Lung (tissue), 12 donors: ENCODE results near the gene IL13. TPM values are rescaled to one million over a fixed set of nuclear protein-coding genes. Genes with fewer than 3 reads are reported as not detected.

Experiments
- ATAC-seq: fragments of 200-7000 bp; cut with Tn5 transposase; one replicate; pipeline ENCODE4 v1.9.1; 2020; ENCODE audit warnings: moderate number of reproducible peaks; ENCODE audit not compliant: insufficient read depth, low FRiP score
- DNase-seq, 3 donors: peaks; one replicate each; pipeline ENCODE4 v3.0.0-alpha.2; 2013 to 2017
- H3K27ac ChIP-seq, 2 donors: one replicate each; pipeline ENCODE4 v1.5.1; 2013; ENCODE audit warnings: mild to moderate bottlenecking in 2 of 2, moderate library complexity in 2 of 2, control low read depth in 1 of 2, inconsistent platforms in 1 of 2, low read depth in 1 of 2, low read length in 1 of 2
- H3K27me3 ChIP-seq, 3 donors: one replicate each; pipeline ENCODE4 v1.5.1; 2013; ENCODE audit warnings: low read length in 2 of 3; ENCODE audit not compliant: control insufficient read depth in 3 of 3, insufficient read depth in 3 of 3
- H3K36me3 ChIP-seq, 4 donors: one replicate each; pipeline ENCODE4 v1.5.1; 2013; ENCODE audit warnings: low read length in 4 of 4, mild to moderate bottlenecking in 1 of 4, moderate library complexity in 1 of 4; ENCODE audit not compliant: control insufficient read depth in 4 of 4, insufficient read depth in 4 of 4
- H3K4me1 ChIP-seq, 5 donors: one replicate each; pipeline ENCODE4 v1.5.1; 2013; ENCODE audit warnings: low read length in 5 of 5, mild to moderate bottlenecking in 2 of 5, moderate library complexity in 1 of 5; ENCODE audit not compliant: control insufficient read depth in 5 of 5, insufficient read depth in 5 of 5
- H3K4me3 ChIP-seq: one replicate; pipeline ENCODE4 v1.5.1; 2013; ENCODE audit warnings: mild to moderate bottlenecking, control low read depth, moderate library complexity
- H3K9ac ChIP-seq, 2 donors: one replicate each; pipeline ENCODE4 v1.5.1; 2013; ENCODE audit warnings: low read length in 2 of 2, control low read depth in 1 of 2; ENCODE audit not compliant: insufficient read depth in 1 of 2
- H3K9me3 ChIP-seq, 4 donors: one replicate each; pipeline ENCODE4 v1.5.1; 2013; ENCODE audit warnings: low read length in 3 of 4, mild to moderate bottlenecking in 1 of 4, moderate library complexity in 1 of 4; ENCODE audit not compliant: control insufficient read depth in 4 of 4, insufficient read depth in 3 of 4
- CTCF ChIP-seq: IDR thresholded peaks from 2 replicates; pipeline ENCODE4 v1.5.1; 2012; ENCODE audit warnings: mild to moderate bottlenecking; ENCODE audit errors: control extremely low read depth, extremely low read depth
- WGBS, 2 donors: extraction: QIAGEN DNeasy Blood & Tissue Kit; methylation state at CpG; one replicate each; pipeline ENCODE4 v1.1.7; 2013; 5-methylcytosine and 5-hydroxymethylcytosine counted together
- polyA plus RNA-seq, 2 donors: library from polyadenylated mRNA; stranded (reverse); fragments of 200-250 nt; gene quantifications; one replicate each; pipeline ENCODE4 v1.2.1, GENCODE V29; 2013
- total RNA-seq, 2 donors: library from RNA; depleted of rRNA in 1 of 2; stranded (reverse); fragments of >200 nt in 1 of 2; gene quantifications; one replicate each; pipeline ENCODE4 v1.2.1, GENCODE V29; 2014 to 2021
- donor health status: control.
- donor health status: control.
- donor health status: Bipolar disorder and iron deficiency.
- donor health status: healthy.
- donor health status: DM: yes; HTN: yes; CAD: no.

IL13 gene
- total and polyA plus RNA-seq, 4 donors: 0.14 TPM; not detected in 3

- no peak for TF ChIP-seq CTCF
- H3K27me3 ChIP-seq: no peaks in the 10 kb centered on the region
- peak overlapping the region in 1 of 2 donors; percentile 30 for H3K27ac ChIP-seq
- DNase-seq (no peak), ATAC-seq (no peak)
- H3K9ac ChIP-seq: no peak overlapping the region
- peaks cover 0 to 2% (median 0%) of the 10 kb centered on the region in 5 donors for H3K4me1 ChIP-seq
- no peaks in the 10 kb centered on the region for H3K9me3 ChIP-seq
- H3K4me3 ChIP-seq: no peak overlapping the region
- WGBS, 2 donors: 85 to 92% methylated on average over 15 of the region's 15 CpGs
- no peaks in the 10 kb centered on the region for H3K36me3 ChIP-seq
These were observed 21.9 kb downstream of the IL13 start for GRCh38 chr5:132679717-132680380.

- 80 to 95% methylated on average over 8 of the region's 8 CpGs for WGBS, 2 donors
- H3K9me3 ChIP-seq: no peaks in the 10 kb centered on the region
- H3K36me3 ChIP-seq: no peaks in the 10 kb centered on the region
- no peak for TF ChIP-seq CTCF
- H3K27ac ChIP-seq: no peak overlapping the region
- H3K9ac ChIP-seq: no peak overlapping the region
- ATAC-seq (no peak), DNase-seq (no peak)
- no peaks in the 10 kb centered on the region for H3K4me1 ChIP-seq
- H3K4me3 ChIP-seq: no peak overlapping the region
- no peaks in the 10 kb centered on the region for H3K27me3 ChIP-seq
These were observed 23.0 kb downstream of the IL13 start for GRCh38 chr5:132680780-132681475.

GRCh38 chr5:132681476-132681831 is 23.5 kb downstream of the IL13 start:
- WGBS, 2 donors: 89 to 96% methylated on average over 2 of the region's 2 CpGs
- Histone ChIP-seq H3K4me1 (no peaks in the 10 kb centered on the region), H3K9ac (no peak overlapping the region), H3K9me3 (no peaks in the 10 kb centered on the region), H3K4me3 (no peak overlapping the region), H3K27ac (no peak overlapping the region), H3K27me3 (no peaks in the 10 kb centered on the region), H3K36me3 (no peaks in the 10 kb centered on the region)
- TF ChIP-seq CTCF: no peak
- DNase-seq: no peak
- ATAC-seq: no peak
